ENCODE data around the gene TP63.

- no peak for TF ChIP-seq SPI1 (IDR thresholded peaks at IDR 0.05; ENCODE audit: low read depth, low read length)
- no peak for TF ChIP-seq POLR2A (IDR thresholded peaks at IDR 0.05; ENCODE audit: low read depth, low read length)
- TF ChIP-seq TAF1 (IDR thresholded peaks at IDR 0.05; ENCODE audit: low read depth, low read length): no peak
- TF ChIP-seq POLR2AphosphoS5 (IDR thresholded peaks at IDR 0.05; ENCODE audit: low read depth, low read length): no peak
Observed at GRCh38 chr3:189771842-189772450, 140.8 kb downstream of the TP63 start.

Data from GM12891 (cell line).